Activated effector memory CD4-positive, alpha-beta T cell treated with anti-CD3 and anti-CD28 coated beads, Interleukin-2, amount 50 U/mL, for 16 hours (primary cell): Measurements from ENCODE around the gene PES1.
"Not testable (repeated sequence)": the region's sequence is repeated elsewhere in the genome, so short reads cannot be mapped to it uniquely, and the experiment has no call there.

Experiments
- DNase-seq: peaks from one replicate; pipeline ENCODE4 v3.0.0-alpha.2; 2020

The PES1 gene

DNA sequence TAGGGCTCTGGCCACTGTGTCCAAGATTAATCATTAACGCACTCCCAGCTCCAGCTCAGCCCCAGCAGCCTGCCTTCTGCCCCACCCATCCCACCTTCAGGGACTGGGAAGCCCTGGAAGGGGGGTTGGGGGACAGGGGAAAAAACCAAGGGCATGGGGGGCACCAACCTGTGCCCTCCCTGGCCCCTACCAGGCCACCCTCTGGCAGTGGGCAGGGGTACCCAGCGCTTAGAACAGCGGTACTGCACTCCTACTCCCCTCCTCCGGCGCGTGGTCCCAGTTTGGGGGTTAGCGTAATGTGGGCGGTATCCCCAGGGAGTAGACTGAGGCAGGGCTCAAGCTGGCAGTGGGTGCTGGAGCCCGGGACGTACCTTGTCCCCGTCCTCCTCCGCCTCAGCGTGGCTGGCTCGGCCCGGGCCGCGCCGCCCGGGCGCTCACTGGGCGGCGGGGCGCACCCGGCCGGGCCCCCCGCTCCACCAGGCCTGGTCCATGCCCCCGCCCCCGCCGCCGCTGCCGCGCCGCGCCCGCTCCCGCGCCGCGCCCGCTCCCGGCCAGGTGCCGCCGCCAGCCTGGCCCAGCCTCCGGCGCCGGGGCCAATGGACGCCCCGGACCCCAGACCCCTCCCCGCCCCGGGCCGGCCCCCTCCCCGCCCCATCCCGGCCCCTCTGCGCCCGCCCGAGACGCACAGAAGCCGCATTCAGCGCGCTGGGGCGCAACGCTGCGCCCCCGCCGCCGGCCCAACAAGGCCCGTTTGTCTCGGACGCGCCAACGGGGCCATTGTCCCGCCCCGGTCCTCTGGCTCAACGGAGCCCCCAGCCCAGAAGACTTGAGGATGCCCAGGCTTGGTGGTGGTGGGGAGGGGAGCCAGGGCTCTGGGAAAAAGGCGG is 17.4 kb downstream of the PES1 start, which contains the start of gene GAL3ST1:
GAL3ST1 (minus strand) TSS at position 571 of the 887 bp plus-strand sequence. CDS start 17,273 bp downstream, outside the sequence.
- DNase-seq, result no peak

GRCh38 chr22:30573594-30574094 is 18.1 kb downstream of the PES1 start:
- no peak for DNase-seq

GRCh38 chr22:30572840-30573593 is 18.7 kb downstream of the PES1 start:
- no peak for DNase-seq

DNA sequence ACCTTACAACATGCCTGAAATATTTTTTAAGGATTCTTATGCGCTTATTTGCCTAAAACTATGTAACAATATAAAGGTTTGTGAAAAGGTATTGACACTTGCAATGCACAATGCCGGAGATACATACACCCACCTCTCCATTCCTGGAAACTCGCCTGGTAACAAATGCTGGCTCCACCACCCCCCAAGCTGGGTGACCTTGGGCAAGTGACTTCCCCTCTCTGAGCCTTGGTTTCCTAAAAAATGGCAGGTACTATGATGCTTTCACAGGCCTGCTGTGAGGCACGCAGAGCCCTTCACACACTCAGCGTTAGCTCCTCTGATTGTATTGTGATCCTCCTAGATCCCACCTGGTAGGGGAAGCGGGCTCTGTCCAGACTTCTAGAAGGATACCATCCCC is 19.5 kb downstream of the PES1 start:
- no peak for DNase-seq

GRCh38 chr22:30569674-30570202 is 22.0 kb downstream of the PES1 start:
- DNase-seq, result no peak

DNA sequence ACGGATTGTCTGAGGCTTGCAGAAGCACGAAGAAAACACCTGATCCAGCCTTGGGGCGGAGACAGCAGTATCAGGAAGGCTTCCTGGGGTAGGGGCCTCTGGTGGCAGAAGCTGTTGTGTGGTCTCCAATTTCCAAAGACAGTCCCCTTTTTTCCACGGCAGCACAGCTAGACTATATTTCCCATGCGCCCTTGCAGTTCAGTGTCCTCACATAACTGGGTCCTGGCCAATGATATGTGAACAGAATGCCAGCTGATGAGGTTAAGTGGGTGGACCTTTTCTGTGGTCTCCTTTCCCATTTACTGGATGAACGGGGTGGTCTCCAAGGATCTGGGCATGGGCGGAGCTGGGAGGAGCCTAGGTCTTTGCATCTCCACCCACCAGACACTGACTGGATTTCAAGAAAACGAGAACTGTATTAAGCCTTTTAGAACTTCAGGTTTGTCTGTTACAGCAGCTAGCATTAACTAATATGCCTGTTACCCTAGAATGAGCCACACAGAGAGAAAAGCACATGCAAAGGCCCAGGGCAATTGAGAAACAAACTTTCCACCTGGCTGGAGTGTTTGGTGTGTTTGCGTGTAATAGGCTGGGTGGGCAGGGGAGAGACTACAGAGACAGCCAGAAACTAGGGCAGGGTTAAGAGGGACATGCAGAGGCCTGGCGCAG is 23.4 kb downstream of the PES1 start:
- no peak for DNase-seq

- DNase-seq, result not testable (repeated sequence)
Measured at GRCh38 chr22:30567277-30567676, 24.4 kb downstream of the PES1 start.

DNA sequence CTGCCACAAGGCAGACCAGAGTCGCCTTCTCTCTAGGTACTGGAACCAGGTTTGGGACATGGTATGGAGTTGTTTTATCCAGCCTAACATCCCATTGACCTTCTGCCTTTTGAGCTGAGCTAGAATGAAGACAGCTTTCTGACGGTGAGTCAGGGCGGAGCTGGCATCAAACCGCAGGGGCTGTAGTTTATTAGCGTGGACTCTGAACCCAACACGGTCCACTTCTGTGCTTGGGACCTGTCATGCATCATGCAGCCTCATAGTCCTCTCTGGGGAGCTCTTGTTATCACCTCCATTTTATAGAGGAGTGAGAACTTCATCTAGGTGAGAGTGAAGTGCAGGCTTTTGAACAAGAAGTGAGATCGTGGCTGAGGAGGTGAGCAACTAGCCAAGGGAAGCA is 25.6 kb downstream of the PES1 start:
- no peak for DNase-seq

- no peak for DNase-seq
Measured at GRCh38 chr22:30565341-30565740, 26.4 kb downstream of the PES1 start.

- DNase-seq, result no peak
Measured at GRCh38 chr22:30564761-30565119, 27.0 kb downstream of the PES1 start.

DNA sequence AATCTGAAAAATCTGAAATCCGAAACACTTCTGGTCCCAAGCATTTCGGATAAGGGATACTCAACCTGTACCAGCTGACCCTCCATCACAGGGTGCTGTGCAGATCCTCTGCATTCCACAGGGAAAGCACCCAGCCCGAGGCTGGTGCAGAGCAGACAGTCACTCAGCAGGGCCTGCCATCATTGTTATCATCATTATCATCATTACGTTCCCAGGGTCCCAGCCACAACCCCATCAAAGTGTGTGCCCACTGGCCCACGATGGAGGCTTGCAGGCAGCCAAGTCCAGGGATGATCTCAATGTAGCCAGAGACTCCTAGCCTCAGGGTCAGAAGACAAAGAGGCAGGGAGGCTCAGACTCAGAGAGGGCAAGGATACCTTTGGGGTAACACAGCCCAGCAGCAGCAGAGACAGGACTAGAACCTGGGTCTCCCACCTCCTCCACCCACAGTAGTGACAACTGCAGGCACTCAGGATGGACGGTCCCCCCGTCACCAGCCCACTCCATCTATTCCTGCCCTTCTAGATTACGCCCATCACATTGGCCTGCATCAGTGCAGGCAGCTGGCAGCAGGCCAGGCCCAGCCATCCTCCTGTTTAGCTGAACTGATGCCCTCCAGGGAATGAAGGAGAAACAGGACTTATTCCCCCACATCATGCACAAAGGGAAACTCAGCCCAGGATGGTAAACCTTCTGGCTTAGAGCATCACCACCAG is 27.5 kb downstream of the PES1 start:
- DNase-seq, result no peak

- no peak for DNase-seq
Measured at GRCh38 chr22:30562366-30562765, 29.3 kb downstream of the PES1 start.

GRCh38 chr22:30561402-30562189 is 30.1 kb downstream of the PES1 start:
- DNase-seq, result no peak

DNA sequence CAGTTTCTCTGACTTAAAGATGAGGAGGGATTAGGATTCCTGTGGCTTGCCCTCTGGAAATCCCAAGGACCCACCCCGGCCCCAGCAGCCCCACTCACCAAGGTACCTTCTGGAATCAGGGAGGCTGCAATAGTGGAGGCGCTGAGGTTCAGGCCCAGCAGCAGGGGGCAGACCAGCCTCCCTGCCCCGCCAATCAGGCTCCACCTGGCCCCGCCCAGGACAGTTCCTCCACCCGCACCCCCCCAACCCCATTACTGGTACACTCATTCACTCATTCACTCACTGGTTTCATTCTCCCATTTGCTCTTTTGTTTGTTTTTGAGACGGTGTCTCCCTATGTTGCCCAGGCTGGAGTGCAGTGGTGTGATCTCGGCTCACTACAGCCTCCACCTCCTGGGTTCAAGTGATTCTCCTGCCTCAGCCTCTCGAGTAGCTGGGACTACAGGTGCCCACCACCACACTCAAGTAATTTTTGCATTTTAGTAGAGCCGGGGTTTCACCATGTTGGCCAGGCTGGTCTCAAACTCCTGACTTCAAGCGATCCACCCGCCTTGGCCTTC is 31.0 kb downstream of the PES1 start:
- DNase-seq, result not testable (repeated sequence)

DNA sequence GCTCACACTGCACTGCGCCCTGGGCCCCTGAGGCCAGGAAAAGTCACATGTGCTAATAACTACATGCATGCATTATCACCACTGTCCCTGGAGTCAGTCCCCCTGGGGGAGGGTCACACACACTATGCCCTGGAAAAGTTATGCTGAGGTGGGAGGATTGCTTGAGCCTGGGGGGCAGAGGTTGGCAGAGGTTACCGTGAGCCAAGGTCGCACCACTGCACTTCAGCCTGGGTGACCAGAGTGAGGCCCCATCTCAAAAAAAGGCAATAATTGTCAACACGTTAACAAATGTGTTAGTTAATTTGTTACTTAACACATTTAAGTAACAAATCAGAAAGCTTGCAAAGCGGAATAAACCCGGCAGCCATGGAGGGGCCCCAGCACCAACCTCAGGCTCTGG is 31.8 kb downstream of the PES1 start:
- DNase-seq, result no peak

DNA sequence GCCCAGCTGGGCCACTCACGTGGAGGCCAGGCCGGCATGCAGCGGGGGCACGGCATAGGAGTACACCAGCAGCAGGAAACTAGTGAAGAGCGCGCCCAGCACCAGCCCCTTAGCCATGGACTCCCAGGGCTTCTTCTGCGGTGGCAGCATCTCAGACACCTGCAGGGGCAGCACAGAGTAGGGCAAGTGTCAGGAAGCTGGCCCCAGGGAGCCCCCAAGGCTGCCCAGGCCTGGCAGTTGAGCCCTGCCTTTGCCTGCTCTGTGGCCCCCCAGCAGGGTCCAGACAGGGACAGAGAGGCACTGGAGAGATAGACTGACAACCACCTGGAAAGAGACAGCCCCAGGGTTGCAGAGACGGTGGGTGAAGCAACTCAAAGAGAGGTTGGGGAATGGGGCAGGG is 34.5 kb downstream of the PES1 start:
- no peak for DNase-seq

DNA sequence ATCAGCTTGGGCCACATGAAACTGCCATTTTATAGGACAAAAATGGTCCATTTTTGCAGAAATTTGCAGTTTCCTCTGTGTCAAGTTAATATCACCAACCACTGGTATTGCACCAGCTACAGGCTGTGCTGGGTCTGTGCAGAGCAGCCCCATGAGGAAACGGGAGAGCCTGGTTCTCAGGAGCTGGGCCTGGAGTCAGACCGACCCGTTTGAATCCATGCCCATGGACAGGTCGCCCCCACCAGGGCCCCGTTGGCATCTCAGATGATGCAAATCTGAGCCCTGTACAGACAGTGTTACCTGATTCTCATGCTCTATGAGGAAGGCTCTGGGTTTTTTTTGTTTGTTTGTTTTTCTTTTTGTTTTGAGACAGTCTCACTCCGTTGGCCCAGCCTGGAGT is 35.3 kb downstream of the PES1 start:
- DNase-seq, result no peak

DNA sequence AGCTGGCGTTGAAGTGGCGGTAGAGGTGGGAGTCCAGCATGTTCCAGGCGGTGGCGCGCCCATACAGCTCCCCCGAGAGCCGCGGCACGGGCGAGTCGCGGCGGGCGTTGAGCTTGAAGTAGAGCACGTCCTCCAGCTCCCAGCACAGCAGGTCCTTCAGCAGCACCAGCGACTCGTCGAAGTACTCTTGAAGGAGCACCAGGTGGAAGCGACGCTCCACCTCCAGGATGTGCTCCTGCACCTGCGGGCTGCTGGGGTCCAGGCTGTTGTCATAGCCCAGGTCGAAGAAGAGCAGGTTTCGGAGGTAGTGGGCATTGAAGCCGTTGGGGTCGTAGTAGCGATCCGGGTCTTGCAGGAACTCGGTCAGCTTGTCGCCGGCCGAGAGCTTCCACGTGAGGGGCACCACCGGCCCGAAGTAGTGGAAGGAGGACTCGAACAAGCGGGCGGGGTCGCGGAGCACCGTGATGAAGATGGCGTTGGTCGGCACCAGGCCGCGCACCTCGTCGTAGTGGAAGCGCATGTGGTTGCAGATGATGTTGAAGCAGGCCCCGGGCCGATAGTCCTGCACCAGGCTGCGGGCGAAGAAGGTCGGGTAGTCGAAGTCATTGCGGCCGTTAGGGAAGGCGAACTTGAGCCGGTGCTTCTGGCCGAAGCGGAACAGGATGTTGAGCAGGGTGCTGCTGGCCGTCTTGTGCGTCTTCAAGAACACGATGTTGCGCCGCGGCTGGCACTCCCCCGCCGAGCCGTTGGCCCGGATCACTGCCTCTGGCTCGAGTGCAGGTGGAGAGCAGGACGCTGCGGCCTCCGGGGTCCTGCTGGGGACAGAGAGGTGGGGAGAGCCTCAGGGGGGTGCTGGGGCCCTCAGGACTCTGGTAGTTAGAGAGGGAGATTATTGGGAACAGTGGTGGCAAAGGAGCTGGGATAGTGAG is 36.2 kb downstream of the PES1 start:
- no peak for DNase-seq

GRCh38 chr22:30553971-30554370 is 37.7 kb downstream of the PES1 start:
- DNase-seq, result no peak

GRCh38 chr22:30552719-30553118 is 39.0 kb downstream of the PES1 start:
- DNase-seq, result no peak
